ENCODE measurements around the gene LY6G5C. TPM values are rescaled to one million over a fixed set of nuclear protein-coding genes. Genes with fewer than 3 reads are reported as not detected.

The LY6G5C gene
- total RNA-seq, 4 donors from 2014 or later = not detected

DNA sequence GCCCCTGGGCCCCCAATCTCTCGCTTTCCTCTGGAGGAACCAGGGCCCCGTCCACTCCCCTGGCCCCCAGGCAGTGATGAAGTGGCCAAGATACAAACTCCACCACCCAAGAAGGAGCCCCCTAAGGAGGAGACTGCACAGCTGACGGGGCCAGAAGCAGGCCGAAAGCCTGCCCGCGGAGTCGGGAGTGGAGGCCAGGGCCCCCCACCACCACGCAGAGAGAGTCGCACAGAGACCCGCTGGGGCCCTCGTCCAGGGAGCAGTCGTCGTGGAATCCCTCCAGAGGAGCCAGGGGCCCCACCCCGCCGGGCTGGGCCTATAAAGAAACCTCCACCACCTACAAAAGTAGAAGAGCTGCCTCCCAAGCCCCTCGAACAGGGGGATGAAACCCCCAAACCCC is 49.7 kb downstream of the LY6G5C start:
- H3K4me3 ChIP-seq = no peak overlapping the region
- no peak overlapping the region for H3K27ac ChIP-seq
- H3K9me3 ChIP-seq = no peaks in the 10 kb centered on the region
- H3K27me3 ChIP-seq = no peaks in the 10 kb centered on the region
- no peaks in the 10 kb centered on the region for H3K4me1 ChIP-seq
- TF ChIP-seq POLR2A (IDR thresholded peaks at IDR 0.05) = no peak
- TF ChIP-seq, protein P1, sequence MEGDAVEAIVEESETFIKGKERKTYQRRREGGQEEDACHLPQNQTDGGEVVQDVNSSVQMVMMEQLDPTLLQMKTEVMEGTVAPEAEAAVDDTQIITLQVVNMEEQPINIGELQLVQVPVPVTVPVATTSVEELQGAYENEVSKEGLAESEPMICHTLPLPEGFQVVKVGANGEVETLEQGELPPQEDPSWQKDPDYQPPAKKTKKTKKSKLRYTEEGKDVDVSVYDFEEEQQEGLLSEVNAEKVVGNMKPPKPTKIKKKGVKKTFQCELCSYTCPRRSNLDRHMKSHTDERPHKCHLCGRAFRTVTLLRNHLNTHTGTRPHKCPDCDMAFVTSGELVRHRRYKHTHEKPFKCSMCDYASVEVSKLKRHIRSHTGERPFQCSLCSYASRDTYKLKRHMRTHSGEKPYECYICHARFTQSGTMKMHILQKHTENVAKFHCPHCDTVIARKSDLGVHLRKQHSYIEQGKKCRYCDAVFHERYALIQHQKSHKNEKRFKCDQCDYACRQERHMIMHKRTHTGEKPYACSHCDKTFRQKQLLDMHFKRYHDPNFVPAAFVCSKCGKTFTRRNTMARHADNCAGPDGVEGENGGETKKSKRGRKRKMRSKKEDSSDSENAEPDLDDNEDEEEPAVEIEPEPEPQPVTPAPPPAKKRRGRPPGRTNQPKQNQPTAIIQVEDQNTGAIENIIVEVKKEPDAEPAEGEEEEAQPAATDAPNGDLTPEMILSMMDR (IDR thresholded peaks at IDR 0.05) = no peak
- peaks cover 0 to 99% (median 0%) of the 10 kb centered on the region in 3 donors for H3K36me3 ChIP-seq
- DNase-seq = no peak

DNA sequence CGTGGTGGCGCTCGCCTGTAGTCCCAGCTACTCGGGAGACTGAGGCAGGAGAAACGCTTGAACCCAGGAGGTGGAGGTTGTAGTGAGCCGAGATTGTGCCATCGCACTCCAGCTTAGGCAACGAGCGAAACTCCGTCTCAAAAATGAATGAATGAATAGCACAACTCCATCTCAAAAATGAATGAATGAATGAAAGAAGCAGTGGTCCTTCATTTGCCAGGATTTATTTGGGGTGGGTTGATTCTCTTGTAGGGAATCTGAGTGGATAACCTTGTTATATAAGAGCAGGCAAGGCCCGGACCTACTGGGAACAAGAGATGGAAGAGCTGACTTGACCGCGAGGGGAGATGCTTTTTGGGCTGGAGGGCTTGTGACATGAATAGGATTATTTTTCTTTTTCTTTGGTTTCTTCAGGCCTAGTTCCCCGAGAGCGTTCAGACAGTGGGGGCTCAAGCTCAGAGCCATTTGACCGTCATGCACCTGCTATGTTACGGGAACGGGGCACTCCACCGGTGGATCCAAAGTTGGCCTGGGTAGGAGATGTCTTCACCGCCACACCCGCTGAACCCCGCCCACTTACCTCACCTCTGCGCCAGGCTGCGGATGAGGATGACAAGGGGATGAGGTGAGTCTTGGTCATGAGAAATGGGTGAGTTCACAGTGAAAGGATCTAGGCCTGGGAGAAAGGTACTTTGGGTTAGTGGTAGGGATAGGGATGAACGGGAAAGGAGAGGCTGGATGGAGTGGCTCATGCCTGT is 50.5 kb downstream of the LY6G5C start:
- no peaks in the 10 kb centered on the region for H3K4me1 ChIP-seq
- no peak for DNase-seq
- no peaks in the 10 kb centered on the region for H3K9me3 ChIP-seq
- H3K36me3 ChIP-seq = peaks cover 0 to 99% (median 0%) of the 10 kb centered on the region in 3 donors
- no peak overlapping the region for H3K4me3 ChIP-seq
- TF ChIP-seq, protein P1 (IDR thresholded peaks at IDR 0.05) = no peak
- TF ChIP-seq POLR2A (IDR thresholded peaks at IDR 0.05) = no peak
- H3K27ac ChIP-seq = no peak overlapping the region
- no peaks in the 10 kb centered on the region for H3K27me3 ChIP-seq

DNA sequence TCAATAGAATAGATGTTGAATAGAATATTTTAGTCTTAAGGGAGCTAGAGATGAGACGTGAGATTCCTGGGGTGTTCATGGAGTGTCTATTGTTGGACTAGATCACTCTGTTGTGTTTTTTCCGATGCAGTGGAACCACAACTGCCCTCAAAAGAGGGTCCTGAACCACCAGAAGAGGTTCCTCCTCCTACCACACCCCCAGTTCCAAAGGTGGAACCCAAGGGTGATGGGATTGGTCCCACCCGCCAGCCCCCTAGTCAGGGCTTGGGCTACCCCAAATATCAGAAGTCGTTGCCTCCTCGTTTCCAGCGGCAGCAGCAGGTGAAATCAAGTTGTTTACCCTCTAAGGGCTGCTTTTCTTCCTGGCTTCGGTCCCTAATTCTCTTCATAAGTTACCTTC is 51.9 kb downstream of the LY6G5C start:
- Histone ChIP-seq H3K4me1 (no peaks in the 10 kb centered on the region), H3K27me3 (no peaks in the 10 kb centered on the region), H3K27ac (no peak overlapping the region), H3K4me3 (no peak overlapping the region), H3K9me3 (no peaks in the 10 kb centered on the region), H3K36me3 (peaks cover 0 to 100% (median 0%) of the 10 kb centered on the region in 3 donors)
- no peak for TF ChIP-seq POLR2A (IDR thresholded peaks at IDR 0.05)
- TF ChIP-seq, protein P1 (IDR thresholded peaks at IDR 0.05) = no peak
- DNase-seq = no peak

DNA sequence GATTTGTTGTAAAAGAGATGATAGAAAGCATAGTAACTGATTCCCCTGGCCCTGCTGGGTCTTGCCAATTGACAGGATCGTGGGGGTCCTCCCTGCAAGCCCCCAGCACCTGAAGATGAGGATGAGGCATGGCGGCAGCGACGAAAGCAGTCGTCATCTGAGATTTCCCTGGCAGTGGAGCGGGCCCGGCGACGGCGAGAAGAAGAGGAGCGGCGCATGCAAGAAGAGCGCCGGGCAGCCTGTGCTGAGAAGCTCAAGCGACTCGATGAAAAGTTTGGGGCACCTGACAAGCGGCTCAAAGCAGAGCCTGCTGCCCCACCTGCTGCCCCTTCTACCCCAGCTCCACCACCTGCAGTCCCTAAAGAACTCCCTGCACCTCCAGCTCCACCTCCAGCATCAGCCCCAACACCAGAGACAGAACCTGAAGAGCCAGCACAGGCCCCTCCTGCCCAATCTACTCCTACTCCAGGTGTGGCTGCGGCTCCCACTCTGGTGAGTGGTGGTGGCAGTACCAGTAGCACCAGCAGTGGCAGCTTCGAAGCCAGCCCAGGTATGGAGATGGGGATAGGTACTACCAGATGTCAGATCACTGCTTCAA is 53.1 kb downstream of the LY6G5C start:
- no peak overlapping the region for H3K27ac ChIP-seq
- peaks cover 0 to 100% (median 0%) of the 10 kb centered on the region in 3 donors for H3K36me3 ChIP-seq
- TF ChIP-seq POLR2A (IDR thresholded peaks at IDR 0.05) = no peak
- TF ChIP-seq, protein P1 (IDR thresholded peaks at IDR 0.05) = no peak
- no peak for DNase-seq
- no peaks in the 10 kb centered on the region for H3K27me3 ChIP-seq
- peaks cover 0 to under 1% (median 0%) of the 10 kb centered on the region in 4 donors for H3K4me1 ChIP-seq
- H3K9me3 ChIP-seq = no peaks in the 10 kb centered on the region
- no peak overlapping the region for H3K4me3 ChIP-seq

DNA sequence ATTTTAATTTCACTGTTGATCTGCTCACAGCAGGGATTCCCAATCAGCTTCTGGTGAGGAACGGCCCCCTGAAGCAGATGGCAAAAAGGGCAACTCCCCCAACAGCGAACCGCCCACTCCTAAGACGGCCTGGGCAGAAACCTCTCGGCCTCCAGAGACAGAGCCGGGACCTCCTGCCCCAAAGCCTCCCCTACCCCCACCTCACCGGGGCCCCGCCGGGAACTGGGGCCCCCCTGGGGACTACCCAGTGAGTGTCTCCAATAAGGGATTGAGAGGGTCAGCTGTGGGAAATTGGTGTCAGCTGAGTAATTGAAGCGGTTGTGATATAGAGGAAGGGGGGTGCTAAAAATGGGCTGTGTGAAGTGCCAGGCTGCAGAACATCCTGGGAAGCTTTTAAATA is 53.9 kb downstream of the LY6G5C start:
- no peaks in the 10 kb centered on the region for H3K27me3 ChIP-seq
- no peak for DNase-seq
- no peak for TF ChIP-seq POLR2A (IDR thresholded peaks at IDR 0.05)
- TF ChIP-seq, protein P1 (IDR thresholded peaks at IDR 0.05) = no peak
- no peak overlapping the region for H3K27ac ChIP-seq
- H3K9me3 ChIP-seq = no peaks in the 10 kb centered on the region
- no peak overlapping the region for H3K4me3 ChIP-seq
- H3K4me1 ChIP-seq = peaks cover 0 to 9% (median 0%) of the 10 kb centered on the region in 4 donors
- H3K36me3 ChIP-seq = peaks cover 0 to 93% (median 0%) of the 10 kb centered on the region in 3 donors

Small RNA genes within 50 kb of the gene (small RNA-seq; reads per million reads assigned to genes)
- gene LY6G6D (0 reads per million in 2 donors), gene MIR4646 (0 to 0.47 reads per million in 2 donors), gene MIR6832 (0 reads per million in 2 donors), gene RF00019 (0 reads per million in 2 donors)

Other genes with a start within 250 kb of the LY6G5C start
- 1 to 10 TPM; 4.7 to 9.9 (median 8.0) TPM for gene MICB, start 182.9 kb downstream of the LY6G5C start, total RNA-seq
- gene MCCD1, start 152.1 kb downstream of the LY6G5C start, total RNA-seq = not detected
- 1,000 to 10,000 TPM in 1 of 4 donors, 100 to 1,000 TPM in 3; 161 to 1,087 (median 280) TPM for gene DDX39B, start 139.1 kb downstream of the LY6G5C start, total RNA-seq
- not detected for gene ATP6V1G2, start 134.5 kb downstream of the LY6G5C start, total RNA-seq
- 10 to 100 TPM; 20.0 to 34.5 (median 30.1) TPM for gene NFKBIL1, start 133.5 kb downstream of the LY6G5C start, total RNA-seq
- not detected for gene LTA, start 108.8 kb downstream of the LY6G5C start, total RNA-seq
- gene TNF, start 105.5 kb downstream of the LY6G5C start, total RNA-seq = 1 to 10 TPM in 1 of 4 donors, under 1 TPM in 1, not detected in 2; 0.67 to 3.4 TPM
- gene LTB, start 98.6 kb downstream of the LY6G5C start, total RNA-seq = 10 to 100 TPM in 1 of 4 donors, not detected in 3; 14.9 TPM
- 10 to 100 TPM in 1 of 4 donors, 1 to 10 TPM in 1, not detected in 2; 2.5 to 11.6 TPM for gene LST1, start 94.8 kb downstream of the LY6G5C start, total RNA-seq
- not detected for gene NCR3, start 88.1 kb downstream of the LY6G5C start, total RNA-seq
- 100 to 1,000 TPM in 1 of 4 donors, 10 to 100 TPM in 1, 1 to 10 TPM in 2; 6.1 to 112 (median 11.2) TPM for gene AIF1, start 65.8 kb downstream of the LY6G5C start, total RNA-seq
- gene PRRC2A, start 60.4 kb downstream of the LY6G5C start, total RNA-seq = 100 to 1,000 TPM in 3 of 4 donors, 10 to 100 TPM in 1; 67.1 to 133 (median 126) TPM
- gene BAG6, start 28.4 kb downstream of the LY6G5C start, total RNA-seq = 100 to 1,000 TPM; 242 to 421 (median 323) TPM
- 10 to 100 TPM in 3 of 4 donors, not detected in 1; 10.0 to 34.9 (median 10.9) TPM for gene APOM, start 25.2 kb downstream of the LY6G5C start, total RNA-seq
- gene C6orf47, start 20.3 kb downstream of the LY6G5C start, total RNA-seq = 10 to 100 TPM; 26.4 to 46.7 (median 37.2) TPM
- 10 to 100 TPM; 29.4 to 63.5 (median 41.9) TPM for gene GPANK1, start 16.1 kb downstream of the LY6G5C start, total RNA-seq
- gene CSNK2B, start 15.0 kb downstream of the LY6G5C start, total RNA-seq = 100 to 1,000 TPM; 209 to 243 (median 227) TPM
- gene LY6G5B, start 11.1 kb downstream of the LY6G5C start, total RNA-seq = 10 to 100 TPM in 3 of 4 donors, 1 to 10 TPM in 1; 7.2 to 25.6 (median 19.7) TPM
- 10 to 100 TPM; 44.1 to 92.6 (median 63.1) TPM for gene ABHD16A, start 22.3 kb upstream of the LY6G5C start, total RNA-seq
- not detected for gene LY6G6F, start 25.8 kb upstream of the LY6G5C start, total RNA-seq
- gene LY6G6D, start 34.3 kb upstream of the LY6G5C start, total RNA-seq = not detected
- gene LY6G6C, start 40.7 kb upstream of the LY6G5C start, total RNA-seq = not detected
- not detected for gene MPIG6B, start 42.3 kb upstream of the LY6G5C start, total RNA-seq
- 100 to 1,000 TPM in 1 of 4 donors, 10 to 100 TPM in 3; 25.6 to 136 (median 53.3) TPM for gene DDAH2, start 48.2 kb upstream of the LY6G5C start, total RNA-seq
- 100 to 1,000 TPM; 207 to 307 (median 270) TPM for gene CLIC1, start 55.5 kb upstream of the LY6G5C start, total RNA-seq
- 10 to 100 TPM; 21.4 to 72.6 (median 46.1) TPM for gene MSH5, start 58.9 kb upstream of the LY6G5C start, total RNA-seq
- gene SAPCD1, start 81.6 kb upstream of the LY6G5C start, total RNA-seq = 10 to 100 TPM in 1 of 4 donors, 1 to 10 TPM in 3; 6.6 to 10.3 (median 9.5) TPM
- 10 to 100 TPM in 3 of 4 donors, not detected in 1; 16.8 to 26.0 (median 19.7) TPM for gene VWA7, start 96.3 kb upstream of the LY6G5C start, total RNA-seq
- gene VARS1, start 114.7 kb upstream of the LY6G5C start, total RNA-seq = 10 to 100 TPM; 33.9 to 53.6 (median 44.7) TPM
- gene LSM2, start 125.9 kb upstream of the LY6G5C start, total RNA-seq = 10 to 100 TPM; 11.8 to 42.9 (median 19.1) TPM
- 1 to 10 TPM in 2 of 4 donors, under 1 TPM in 1, not detected in 1; 0.88 to 1.7 (median 1.5) TPM for gene HSPA1L, start 134.2 kb upstream of the LY6G5C start, total RNA-seq
- gene HSPA1A, start 134.5 kb upstream of the LY6G5C start, total RNA-seq = 100 to 1,000 TPM in 1 of 4 donors, 10 to 100 TPM in 3; 38.1 to 123 (median 67.0) TPM
- 100 to 1,000 TPM in 3 of 4 donors, 10 to 100 TPM in 1; 85.7 to 199 (median 146) TPM for gene HSPA1B, start 146.7 kb upstream of the LY6G5C start, total RNA-seq
- 100 to 1,000 TPM in 1 of 4 donors, 10 to 100 TPM in 3; 11.6 to 100 (median 81.8) TPM for gene NEU1, start 181.8 kb upstream of the LY6G5C start, total RNA-seq
- gene SLC44A4, start 197.9 kb upstream of the LY6G5C start, total RNA-seq = 100 to 1,000 TPM in 3 of 4 donors, 10 to 100 TPM in 1; 64.4 to 508 (median 436) TPM
- gene EHMT2, start 216.6 kb upstream of the LY6G5C start, total RNA-seq = 10 to 100 TPM; 25.0 to 75.1 (median 50.6) TPM
- 1 to 10 TPM in 3 of 4 donors, not detected in 1; 1.0 to 5.0 (median 1.9) TPM for gene ZBTB12, start 221.0 kb upstream of the LY6G5C start, total RNA-seq
- 10 to 100 TPM; 15.3 to 63.2 (median 38.4) TPM for gene C2, start 246.7 kb upstream of the LY6G5C start, total RNA-seq